Astrocyte (in vitro differentiated cells and primary cell): ENCODE data around the gene NOXO1. TPM values are rescaled to one million over a fixed set of nuclear protein-coding genes. Genes with fewer than 3 reads are reported as not detected.

Experiments
- DNase-seq: peaks from one replicate; pipeline ENCODE4 v3.0.0-alpha.2; 2010; ENCODE audit warnings: low read depth
- FAIRE-seq: peaks from 2 replicates; lab custom pipeline; 2011; peaks lifted over from hg19 to GRCh38; lab: Jason Lieb, UNC
- H2AFZ ChIP-seq: 2 replicates; pipeline ENCODE4 v1.6.0; 2012; ENCODE audit warnings: low read depth, low read length, inconsistent platforms
- H3K27ac ChIP-seq: 2 replicates; pipeline ENCODE4 v1.5.1; 2011; ENCODE audit warnings: low read depth, low read length, inconsistent platforms
- H3K27me3 ChIP-seq: 2 replicates; pipeline ENCODE4 v1.6.0; 2011; ENCODE audit warnings: low read length, inconsistent platforms; ENCODE audit not compliant: insufficient read depth
- H3K36me3 ChIP-seq: 2 replicates; pipeline ENCODE4 v1.5.1; 2011; ENCODE audit warnings: low read length, inconsistent platforms; ENCODE audit not compliant: insufficient read depth
- H3K4me1 ChIP-seq: 2 replicates; pipeline ENCODE4 v1.5.1; 2011; ENCODE audit warnings: low read length, inconsistent platforms; ENCODE audit not compliant: insufficient read depth
- H3K4me2 ChIP-seq: 2 replicates; pipeline ENCODE4 v1.6.0; 2012; ENCODE audit warnings: low read length, inconsistent platforms
- H3K4me3 ChIP-seq: 2 replicates; pipeline ENCODE4 v1.5.1; 2011; ENCODE audit warnings: low read depth, mild to moderate bottlenecking, low read length, inconsistent platforms; ENCODE audit not compliant: insufficient read depth
- H3K79me2 ChIP-seq: 2 replicates; pipeline ENCODE4 v1.6.0; 2012; ENCODE audit warnings: mild to moderate bottlenecking, low read length, inconsistent platforms; ENCODE audit not compliant: insufficient read depth
- H3K9ac ChIP-seq: 2 replicates; pipeline ENCODE4 v1.6.0; 2012; ENCODE audit warnings: mild to moderate bottlenecking, low read length, inconsistent platforms
- H3K9me3 ChIP-seq: 2 replicates; pipeline ENCODE4 v1.5.1; 2012; ENCODE audit warnings: low read depth, mild to moderate bottlenecking, low read length, inconsistent platforms; ENCODE audit not compliant: insufficient read depth
- H4K20me1 ChIP-seq: 2 replicates; pipeline ENCODE4 v1.6.0; 2012; ENCODE audit warnings: low read length, inconsistent platforms; ENCODE audit not compliant: insufficient read depth
- H3K27ac Mint-ChIP-seq: one replicate; pipeline ENCODE4 v1.8.0; 2021; ENCODE audit warnings: mild to moderate bottlenecking, mixed read lengths; ENCODE audit not compliant: unreplicated experiment
- H3K27me3 Mint-ChIP-seq: one replicate; pipeline ENCODE4 v1.8.0; 2021; ENCODE audit warnings: low read depth, mixed read lengths; ENCODE audit not compliant: unreplicated experiment
- H3K36me3 Mint-ChIP-seq: one replicate; pipeline ENCODE4 v1.8.0; 2021; ENCODE audit warnings: low read depth, mixed read lengths; ENCODE audit not compliant: unreplicated experiment
- H3K4me1 Mint-ChIP-seq: one replicate; pipeline ENCODE4 v1.8.0; 2021; ENCODE audit warnings: low read depth, mixed read lengths; ENCODE audit not compliant: unreplicated experiment
- H3K4me3 Mint-ChIP-seq: one replicate; pipeline ENCODE4 v1.8.0; 2021; ENCODE audit warnings: mild to moderate bottlenecking, moderate library complexity, mixed read lengths; ENCODE audit not compliant: unreplicated experiment
- H3K9me3 Mint-ChIP-seq: one replicate; pipeline ENCODE4 v1.8.0; 2021; ENCODE audit warnings: mild to moderate bottlenecking, mixed read lengths; ENCODE audit not compliant: unreplicated experiment
- EZH2 ChIP-seq: IDR thresholded peaks from 2 replicates; pipeline ENCODE4 v1.6.1; 2012; ENCODE audit warnings: mild to moderate bottlenecking, low read length, inconsistent platforms; ENCODE audit not compliant: insufficient read depth
- total RNA-seq: library from RNA; stranded (reverse); gene quantifications from 2 replicates; pipeline ENCODE4 v1.2.1, GENCODE V29; 2021
- TF ChIP-seq, protein P1 (sequence below): IDR thresholded peaks from 2 replicates; pipeline ENCODE4 v1.5.1; 2011; ENCODE audit warnings: low read depth, mild to moderate bottlenecking, inconsistent platforms, low read length, moderate library complexity; ENCODE audit not compliant: insufficient read depth

The NOXO1 gene
- total RNA-seq, 1 donor from 2014 or later: 0.89 TPM

DNA sequence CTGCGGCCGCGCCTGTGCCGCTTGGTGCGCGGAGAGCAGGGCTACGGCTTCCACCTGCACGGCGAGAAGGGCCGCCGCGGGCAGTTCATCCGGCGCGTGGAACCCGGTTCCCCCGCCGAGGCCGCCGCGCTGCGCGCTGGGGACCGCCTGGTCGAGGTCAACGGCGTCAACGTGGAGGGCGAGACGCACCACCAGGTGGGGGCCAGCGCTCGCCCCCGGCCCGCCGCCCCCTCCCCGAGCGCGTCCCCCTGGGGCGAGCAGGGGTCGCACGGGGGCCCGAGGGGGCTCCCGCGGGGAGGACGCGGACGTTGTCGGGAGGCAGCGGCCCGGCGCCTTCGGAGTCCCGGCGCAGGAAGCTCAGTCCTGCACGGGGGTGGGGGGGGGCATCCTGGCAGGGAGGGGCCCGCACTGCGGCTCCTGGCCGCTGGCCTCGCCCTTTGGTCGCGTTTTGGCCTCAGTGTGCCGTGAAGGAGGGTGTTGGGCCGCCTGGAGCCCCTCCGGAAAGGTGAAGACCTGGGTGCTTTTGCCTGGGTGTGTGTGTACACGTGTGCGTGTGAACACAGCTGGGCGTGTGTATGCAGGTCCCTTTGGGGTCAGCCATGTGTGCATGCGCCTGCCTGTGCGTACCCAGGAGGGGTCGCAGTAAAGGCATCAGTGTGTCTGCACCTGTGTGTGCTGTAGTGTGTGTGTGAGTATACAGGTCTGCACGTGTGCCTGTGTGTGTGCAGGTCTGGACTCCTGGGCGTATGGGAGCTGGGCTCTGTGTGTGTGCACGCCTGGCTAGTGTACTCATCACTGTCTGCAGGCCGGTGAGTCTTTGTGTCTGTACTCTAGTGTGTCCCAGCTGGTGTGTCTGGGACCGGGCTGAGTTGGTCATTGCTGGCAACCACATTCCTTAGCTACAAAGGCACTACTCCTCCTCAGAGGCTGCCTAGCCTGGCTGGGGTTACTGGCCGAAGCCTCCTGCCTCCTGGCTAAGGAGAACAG lies 46.0 kb upstream of the NOXO1 start:
- Mint-ChIP-seq H3K9me3 (no peaks in the 10 kb centered on the region), H3K4me3 (peak overlapping the region; percentile 96), H3K4me1 (peaks cover 8% of the 10 kb centered on the region), H3K27me3 (no peaks in the 10 kb centered on the region), H3K27ac (peak overlapping the region; percentile 66), H3K36me3 (no peaks in the 10 kb centered on the region)
- Histone ChIP-seq H3K9me3 (no peaks in the 10 kb centered on the region), H3K9ac (peak overlapping the region; percentile 65), H3K4me3 (peak overlapping the region; percentile 69), H3K4me2 (peak overlapping the region; percentile 95), H3K36me3 (no peaks in the 10 kb centered on the region), H4K20me1 (peaks cover 23% of the 10 kb centered on the region), H3K27me3 (no peaks in the 10 kb centered on the region), H2AFZ (no peak overlapping the region), H3K27ac (no peak overlapping the region), H3K4me1 (peaks cover 20% of the 10 kb centered on the region), H3K79me2 (peaks cover 27% of the 10 kb centered on the region)
- FAIRE-seq (peak; percentile 66), DNase-seq (peak; percentile 34)
- TF ChIP-seq, protein P1, sequence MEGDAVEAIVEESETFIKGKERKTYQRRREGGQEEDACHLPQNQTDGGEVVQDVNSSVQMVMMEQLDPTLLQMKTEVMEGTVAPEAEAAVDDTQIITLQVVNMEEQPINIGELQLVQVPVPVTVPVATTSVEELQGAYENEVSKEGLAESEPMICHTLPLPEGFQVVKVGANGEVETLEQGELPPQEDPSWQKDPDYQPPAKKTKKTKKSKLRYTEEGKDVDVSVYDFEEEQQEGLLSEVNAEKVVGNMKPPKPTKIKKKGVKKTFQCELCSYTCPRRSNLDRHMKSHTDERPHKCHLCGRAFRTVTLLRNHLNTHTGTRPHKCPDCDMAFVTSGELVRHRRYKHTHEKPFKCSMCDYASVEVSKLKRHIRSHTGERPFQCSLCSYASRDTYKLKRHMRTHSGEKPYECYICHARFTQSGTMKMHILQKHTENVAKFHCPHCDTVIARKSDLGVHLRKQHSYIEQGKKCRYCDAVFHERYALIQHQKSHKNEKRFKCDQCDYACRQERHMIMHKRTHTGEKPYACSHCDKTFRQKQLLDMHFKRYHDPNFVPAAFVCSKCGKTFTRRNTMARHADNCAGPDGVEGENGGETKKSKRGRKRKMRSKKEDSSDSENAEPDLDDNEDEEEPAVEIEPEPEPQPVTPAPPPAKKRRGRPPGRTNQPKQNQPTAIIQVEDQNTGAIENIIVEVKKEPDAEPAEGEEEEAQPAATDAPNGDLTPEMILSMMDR: no peak
- no peak for TF ChIP-seq EZH2

DNA sequence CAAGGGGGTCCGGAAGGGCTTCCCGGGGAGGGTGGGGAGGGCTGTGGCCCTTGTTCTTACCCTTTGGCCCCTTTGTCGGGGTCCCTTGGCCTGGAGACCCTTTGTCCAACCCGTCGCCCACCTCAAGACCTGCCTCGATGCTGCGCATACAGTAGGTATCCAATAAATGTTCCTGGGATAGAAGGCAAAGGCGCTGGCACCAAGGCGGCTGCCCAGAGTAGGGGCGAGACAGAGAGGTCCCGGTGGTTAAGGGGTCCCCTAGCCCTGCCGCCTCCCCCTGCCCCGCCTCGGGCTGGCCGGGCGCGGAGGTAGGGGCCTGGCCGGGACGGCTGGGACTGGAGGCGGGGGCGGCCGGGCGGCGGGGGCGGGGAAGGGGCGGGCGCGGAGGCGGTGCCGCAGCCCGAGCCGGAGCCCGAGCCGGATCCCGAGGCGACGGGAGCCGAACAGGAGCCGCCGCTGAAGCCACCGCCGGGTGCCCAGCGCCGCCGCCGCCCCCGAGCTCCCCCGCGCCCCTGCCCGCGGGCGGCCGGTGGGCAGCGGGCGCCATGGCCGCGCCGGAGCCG lies 45.3 kb upstream of the NOXO1 start, which contains the start of gene NHERF2:
NHERF2 (plus strand) TSS at position 442 of the 563 bp plus-strand sequence; CDS start at position 546, 104 bp downstream.
- H2AFZ ChIP-seq: peak within 1 kb of the TSS; percentile 66
- TF ChIP-seq EZH2: no peak
- TF ChIP-seq, protein P1: no peak
- Mint-ChIP-seq H3K27ac (peak within 1 kb of the TSS; percentile 66), H3K27me3 (peaks cover 2% of the 10 kb centered on the region), H3K9me3 (no peaks in the 10 kb centered on the region), H3K4me3 (peak within 1 kb of the TSS; percentile 96), H3K4me1 (peaks cover 7% of the 10 kb centered on the region), H3K36me3 (no peaks in the 10 kb centered on the region)
- H3K4me3 ChIP-seq: peak within 1 kb of the TSS; percentile 69
- H3K4me2 ChIP-seq: peak within 1 kb of the TSS; percentile 95
- H3K36me3 ChIP-seq: no peaks in the 10 kb centered on the region
- H3K27me3 ChIP-seq: no peaks in the 10 kb centered on the region
- no peaks in the 10 kb centered on the region for H3K9me3 ChIP-seq
- H3K4me1 ChIP-seq: peaks cover 18% of the 10 kb centered on the region
- peaks cover 27% of the 10 kb centered on the region for H3K79me2 ChIP-seq
- H3K27ac ChIP-seq: no peak within 1 kb of the TSS
- peak within 1 kb of the TSS; percentile 65 for H3K9ac ChIP-seq
- no peak for FAIRE-seq
- H4K20me1 ChIP-seq: peaks cover 23% of the 10 kb centered on the region
- no peak for DNase-seq
